ENCODE measurements around the gene IRF2BP1.

GRCh38 chr19:45906221-45906620 is 20.3 kb upstream of the IRF2BP1 start:
- TF ChIP-seq, protein P1, sequence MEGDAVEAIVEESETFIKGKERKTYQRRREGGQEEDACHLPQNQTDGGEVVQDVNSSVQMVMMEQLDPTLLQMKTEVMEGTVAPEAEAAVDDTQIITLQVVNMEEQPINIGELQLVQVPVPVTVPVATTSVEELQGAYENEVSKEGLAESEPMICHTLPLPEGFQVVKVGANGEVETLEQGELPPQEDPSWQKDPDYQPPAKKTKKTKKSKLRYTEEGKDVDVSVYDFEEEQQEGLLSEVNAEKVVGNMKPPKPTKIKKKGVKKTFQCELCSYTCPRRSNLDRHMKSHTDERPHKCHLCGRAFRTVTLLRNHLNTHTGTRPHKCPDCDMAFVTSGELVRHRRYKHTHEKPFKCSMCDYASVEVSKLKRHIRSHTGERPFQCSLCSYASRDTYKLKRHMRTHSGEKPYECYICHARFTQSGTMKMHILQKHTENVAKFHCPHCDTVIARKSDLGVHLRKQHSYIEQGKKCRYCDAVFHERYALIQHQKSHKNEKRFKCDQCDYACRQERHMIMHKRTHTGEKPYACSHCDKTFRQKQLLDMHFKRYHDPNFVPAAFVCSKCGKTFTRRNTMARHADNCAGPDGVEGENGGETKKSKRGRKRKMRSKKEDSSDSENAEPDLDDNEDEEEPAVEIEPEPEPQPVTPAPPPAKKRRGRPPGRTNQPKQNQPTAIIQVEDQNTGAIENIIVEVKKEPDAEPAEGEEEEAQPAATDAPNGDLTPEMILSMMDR (IDR thresholded peaks at IDR 0.05): no peak
- TF ChIP-seq POLR2A (IDR thresholded peaks at IDR 0.05): no peak
- no peak for TF ChIP-seq POLR2AphosphoS5 (IDR thresholded peaks at IDR 0.05)
- TF ChIP-seq EP300 (IDR thresholded peaks at IDR 0.05): no peak
